Stimulated activated memory B cell treated with anti-CD40 and anti-IgM and Interleukin-4, amounts not matched to agents 10 μg/mL and 1 μg/mL and 100 μg/mL, for 72 hours (primary cell): ENCODE data around the gene FRRS1L.

Experiments
- ATAC-seq: fragments of 150-1000 bp; cut with Tn5 transposase; 2 replicates; pipeline ENCODE4 v1.10.0; 2021
- H3K27ac Mint-ChIP-seq: one replicate; pipeline ENCODE4 v1.8.0; 2022; ENCODE audit warnings: mild to moderate bottlenecking, mixed read lengths
- H3K27me3 Mint-ChIP-seq: one replicate; pipeline ENCODE4 v1.8.0; 2022; ENCODE audit warnings: mixed read lengths
- H3K36me3 Mint-ChIP-seq: one replicate; pipeline ENCODE4 v1.8.0; 2022; ENCODE audit warnings: mixed read lengths
- H3K4me1 Mint-ChIP-seq: one replicate; pipeline ENCODE4 v1.8.0; 2022; ENCODE audit warnings: mixed read lengths
- H3K4me3 Mint-ChIP-seq: one replicate; pipeline ENCODE4 v1.8.0; 2022; ENCODE audit warnings: mild to moderate bottlenecking, moderate library complexity, mixed read lengths
- H3K9me3 Mint-ChIP-seq: one replicate; pipeline ENCODE4 v1.8.0; 2022; ENCODE audit warnings: mixed read lengths

Gene FRRS1L, protein sequence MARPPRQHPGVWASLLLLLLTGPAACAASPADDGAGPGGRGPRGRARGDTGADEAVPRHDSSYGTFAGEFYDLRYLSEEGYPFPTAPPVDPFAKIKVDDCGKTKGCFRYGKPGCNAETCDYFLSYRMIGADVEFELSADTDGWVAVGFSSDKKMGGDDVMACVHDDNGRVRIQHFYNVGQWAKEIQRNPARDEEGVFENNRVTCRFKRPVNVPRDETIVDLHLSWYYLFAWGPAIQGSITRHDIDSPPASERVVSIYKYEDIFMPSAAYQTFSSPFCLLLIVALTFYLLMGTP

DNA sequence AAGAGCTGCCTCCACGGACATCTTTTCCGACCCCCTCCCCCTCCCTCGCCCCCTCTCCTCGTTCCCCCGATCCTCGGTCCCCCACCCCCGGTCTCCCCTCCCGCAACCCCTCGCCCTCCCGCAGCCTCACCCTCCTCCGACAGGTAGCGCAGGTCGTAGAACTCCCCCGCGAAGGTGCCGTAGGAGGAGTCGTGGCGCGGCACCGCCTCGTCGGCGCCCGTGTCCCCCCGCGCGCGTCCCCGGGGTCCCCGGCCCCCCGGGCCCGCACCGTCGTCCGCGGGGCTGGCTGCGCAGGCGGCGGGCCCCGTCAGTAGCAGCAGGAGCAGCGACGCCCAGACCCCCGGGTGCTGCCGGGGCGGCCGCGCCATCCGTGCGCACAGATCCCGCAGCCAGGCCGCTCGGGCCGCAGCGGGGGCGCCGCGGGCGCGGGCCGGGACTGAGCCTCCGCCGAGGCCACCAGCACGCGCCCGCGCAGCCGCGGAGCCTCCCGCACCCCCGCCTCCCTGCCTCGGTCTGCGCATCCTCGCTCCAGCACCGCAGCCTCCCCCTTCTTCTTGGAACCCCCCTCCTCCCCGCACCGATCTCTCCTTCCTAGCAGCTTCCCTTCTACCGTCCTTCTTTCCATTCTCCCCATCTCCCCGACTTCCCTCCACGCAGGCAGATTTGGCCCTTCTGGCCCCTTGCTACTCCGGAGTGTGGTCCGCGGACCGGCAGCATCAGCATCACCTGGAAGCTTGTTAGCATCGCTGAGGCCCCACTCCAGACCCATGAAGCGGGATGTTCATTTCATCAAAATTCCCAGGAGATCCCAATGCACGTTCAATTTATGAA lies at the start of gene FRRS1L:
Gene FRRS1L, minus strand, starts transcription at position 479 of the 831 bp plus-strand sequence. Its CDS starts 111 bp downstream, at position 368.
- peak within 1 kb of the TSS; percentile 33 for H3K4me3 Mint-ChIP-seq
- H3K36me3 Mint-ChIP-seq = no peaks in the 10 kb centered on the region
- peaks cover 58% of the 10 kb centered on the region for H3K27me3 Mint-ChIP-seq
- no peak within 1 kb of the TSS for H3K27ac Mint-ChIP-seq
- no peak for ATAC-seq
- no peaks in the 10 kb centered on the region for H3K9me3 Mint-ChIP-seq
- peaks cover 13% of the 10 kb centered on the region for H3K4me1 Mint-ChIP-seq

DNA sequence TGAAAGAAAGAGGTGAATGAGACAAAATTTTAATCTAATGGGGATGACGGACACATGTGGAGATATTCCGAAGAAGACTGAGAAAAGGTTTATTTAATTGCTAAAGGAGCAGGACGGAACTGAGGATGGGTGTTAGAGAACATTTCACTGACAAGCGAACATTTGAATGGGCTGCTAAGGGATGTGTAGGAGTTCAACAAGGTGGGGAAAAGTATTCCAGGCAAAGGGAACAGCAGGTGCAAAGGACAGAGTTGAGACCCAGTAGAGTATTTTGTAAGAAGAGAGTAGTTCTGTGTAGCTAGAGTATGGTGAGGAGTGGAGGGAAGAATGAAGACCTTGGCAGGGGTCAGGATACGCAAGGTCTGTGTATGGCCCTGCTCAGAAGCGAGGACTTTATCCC lies 47.4 kb upstream of the FRRS1L start:
- peaks cover 24% of the 10 kb centered on the region for H3K27me3 Mint-ChIP-seq
- H3K4me1 Mint-ChIP-seq = peaks cover 6% of the 10 kb centered on the region
- H3K27ac Mint-ChIP-seq = no peak overlapping the region
- no peak overlapping the region for H3K4me3 Mint-ChIP-seq
- peaks cover 5% of the 10 kb centered on the region for H3K9me3 Mint-ChIP-seq
- H3K36me3 Mint-ChIP-seq = no peaks in the 10 kb centered on the region
- ATAC-seq = no peak

- Mint-ChIP-seq H3K27me3 (peaks cover 17% of the 10 kb centered on the region), H3K27ac (no peak overlapping the region), H3K9me3 (peaks cover 5% of the 10 kb centered on the region), H3K36me3 (no peaks in the 10 kb centered on the region), H3K4me1 (peaks cover 1% of the 10 kb centered on the region), H3K4me3 (no peak overlapping the region)
- ATAC-seq = no peak
Measured at GRCh38 chr9:109213285-109214121, 46.5 kb upstream of the FRRS1L start.

GRCh38 chr9:109212768-109213167 lies 45.7 kb upstream of the FRRS1L start:
- Mint-ChIP-seq H3K4me1 (no peaks in the 10 kb centered on the region), H3K4me3 (no peak overlapping the region), H3K27me3 (peaks cover 14% of the 10 kb centered on the region), H3K36me3 (no peaks in the 10 kb centered on the region), H3K27ac (no peak overlapping the region), H3K9me3 (peaks cover 5% of the 10 kb centered on the region)
- ATAC-seq = no peak

DNA sequence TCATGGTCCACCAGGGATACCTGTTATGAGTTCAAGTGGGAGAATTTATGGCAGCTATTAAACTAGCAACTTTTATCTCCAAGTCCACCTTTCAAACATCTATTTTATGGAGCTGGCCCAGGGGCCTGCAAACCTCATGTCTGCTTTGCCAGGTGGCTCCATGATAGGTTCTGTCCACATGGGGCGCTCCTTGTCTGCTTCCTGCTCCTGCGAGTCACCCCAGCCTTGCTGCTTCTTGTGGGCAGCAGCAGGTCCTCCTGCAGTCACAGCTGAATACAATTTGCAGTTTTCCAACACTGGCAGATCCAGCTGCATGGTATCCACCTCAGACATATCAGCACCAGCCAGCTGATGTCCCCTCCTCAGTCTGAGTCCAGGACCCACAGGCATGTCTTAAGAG lies 39.6 kb upstream of the FRRS1L start:
- no peaks in the 10 kb centered on the region for H3K36me3 Mint-ChIP-seq
- no peak for ATAC-seq
- H3K27ac Mint-ChIP-seq = no peak overlapping the region
- H3K4me3 Mint-ChIP-seq = no peak overlapping the region
- H3K9me3 Mint-ChIP-seq = no peaks in the 10 kb centered on the region
- H3K4me1 Mint-ChIP-seq = no peaks in the 10 kb centered on the region
- peaks cover 16% of the 10 kb centered on the region for H3K27me3 Mint-ChIP-seq

DNA sequence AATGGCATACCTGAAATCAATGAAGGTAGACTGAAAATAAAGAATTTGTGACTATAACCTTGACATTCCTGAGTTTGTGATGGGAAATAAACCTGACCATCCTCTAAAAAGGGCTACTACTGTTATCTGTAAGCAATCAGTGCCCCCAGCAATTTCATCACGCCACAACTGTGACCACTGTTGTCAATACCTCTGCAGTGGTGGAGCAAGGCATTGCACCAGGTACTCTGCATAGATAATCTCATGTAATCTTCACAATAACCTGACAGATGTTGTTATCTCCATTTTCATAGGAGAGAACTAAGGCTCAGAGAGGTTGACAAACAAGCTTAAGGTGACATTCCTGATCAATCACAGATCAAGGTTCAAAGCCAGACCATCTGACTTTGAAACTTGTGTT lies 38.5 kb upstream of the FRRS1L start:
- no peak overlapping the region for H3K4me3 Mint-ChIP-seq
- no peaks in the 10 kb centered on the region for H3K4me1 Mint-ChIP-seq
- no peak overlapping the region for H3K27ac Mint-ChIP-seq
- H3K9me3 Mint-ChIP-seq = no peaks in the 10 kb centered on the region
- ATAC-seq = no peak
- H3K36me3 Mint-ChIP-seq = no peaks in the 10 kb centered on the region
- H3K27me3 Mint-ChIP-seq = peaks cover 16% of the 10 kb centered on the region

GRCh38 chr9:109203761-109204360 lies 36.8 kb upstream of the FRRS1L start:
- no peak overlapping the region for H3K27ac Mint-ChIP-seq
- H3K27me3 Mint-ChIP-seq = peaks cover 23% of the 10 kb centered on the region
- no peaks in the 10 kb centered on the region for H3K36me3 Mint-ChIP-seq
- no peak overlapping the region for H3K4me3 Mint-ChIP-seq
- ATAC-seq = no peak
- no peaks in the 10 kb centered on the region for H3K9me3 Mint-ChIP-seq
- H3K4me1 Mint-ChIP-seq = no peaks in the 10 kb centered on the region

GRCh38 chr9:109199676-109200075 lies 32.6 kb upstream of the FRRS1L start:
- no peaks in the 10 kb centered on the region for H3K36me3 Mint-ChIP-seq
- no peak overlapping the region for H3K27ac Mint-ChIP-seq
- no peaks in the 10 kb centered on the region for H3K9me3 Mint-ChIP-seq
- no peak overlapping the region for H3K4me3 Mint-ChIP-seq
- ATAC-seq = no peak
- H3K27me3 Mint-ChIP-seq = peaks cover 16% of the 10 kb centered on the region
- H3K4me1 Mint-ChIP-seq = no peaks in the 10 kb centered on the region

DNA sequence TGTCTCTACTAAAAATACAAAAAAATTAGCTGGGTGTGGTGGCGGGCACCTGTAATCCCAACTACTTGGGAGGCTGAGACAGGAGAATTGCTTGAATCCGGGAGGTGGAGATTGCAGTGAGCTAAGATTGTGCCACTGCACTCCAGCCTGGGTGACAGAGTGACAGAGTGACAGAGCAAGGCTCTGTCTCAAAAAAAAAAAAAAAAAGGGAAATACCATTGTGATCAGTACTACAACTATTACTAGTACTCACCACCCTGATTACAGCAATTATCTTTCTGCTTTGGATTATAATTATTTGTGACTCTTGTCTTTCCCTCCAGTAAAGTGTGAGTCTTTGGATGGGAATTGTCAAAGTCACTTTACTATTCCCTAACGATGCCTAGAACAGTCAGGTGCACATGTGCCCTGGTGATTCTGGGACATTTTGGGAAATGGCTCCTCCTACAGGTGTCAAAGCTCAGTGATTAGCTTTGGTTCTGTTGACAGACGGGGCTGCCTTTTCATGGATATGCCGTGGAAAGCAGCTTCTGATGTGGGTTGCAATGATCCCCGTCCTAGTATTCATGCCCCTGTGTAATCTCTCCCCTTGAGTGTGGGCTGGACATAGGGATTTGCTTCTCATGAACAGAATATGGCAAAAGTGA lies 31.8 kb upstream of the FRRS1L start:
- Mint-ChIP-seq H3K9me3 (no peaks in the 10 kb centered on the region), H3K27ac (no peak overlapping the region), H3K36me3 (no peaks in the 10 kb centered on the region), H3K4me1 (no peaks in the 10 kb centered on the region), H3K4me3 (no peak overlapping the region), H3K27me3 (peaks cover 16% of the 10 kb centered on the region)
- no peak for ATAC-seq

DNA sequence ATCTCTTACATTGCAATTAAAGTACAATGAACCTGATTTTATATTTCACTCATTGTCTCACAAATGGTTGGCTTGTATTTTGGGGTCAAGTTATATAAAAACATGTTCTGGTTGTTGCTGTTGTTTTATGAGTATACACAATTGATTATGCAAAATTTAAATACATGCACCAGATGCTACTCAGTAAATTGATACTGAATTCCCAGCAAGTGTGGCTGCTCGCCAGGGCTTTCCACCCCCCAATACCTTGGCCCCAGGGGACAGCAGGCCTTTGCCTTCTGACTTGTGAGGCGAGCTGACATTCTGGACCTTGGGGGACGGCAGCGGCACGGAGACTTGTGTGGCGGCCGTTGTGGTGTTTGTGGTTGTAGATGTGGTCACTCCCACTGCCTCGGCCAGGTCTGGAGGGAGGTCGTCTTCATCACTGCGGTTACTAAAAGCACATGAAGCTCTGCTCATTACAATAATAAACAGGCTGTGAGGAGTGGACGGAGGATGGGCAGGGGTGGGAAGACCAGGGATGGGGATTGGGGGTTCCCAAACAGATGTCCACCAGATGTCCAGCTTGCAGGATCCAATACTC lies 27.0 kb upstream of the FRRS1L start:
- no peaks in the 10 kb centered on the region for H3K36me3 Mint-ChIP-seq
- H3K4me3 Mint-ChIP-seq = no peak overlapping the region
- H3K27ac Mint-ChIP-seq = no peak overlapping the region
- H3K9me3 Mint-ChIP-seq = no peaks in the 10 kb centered on the region
- no peak for ATAC-seq
- peaks cover 11% of the 10 kb centered on the region for H3K27me3 Mint-ChIP-seq
- no peaks in the 10 kb centered on the region for H3K4me1 Mint-ChIP-seq

GRCh38 chr9:109192732-109193361 lies 25.8 kb upstream of the FRRS1L start:
- no peak overlapping the region for H3K27ac Mint-ChIP-seq
- no peaks in the 10 kb centered on the region for H3K36me3 Mint-ChIP-seq
- H3K4me3 Mint-ChIP-seq = no peak overlapping the region

DNA sequence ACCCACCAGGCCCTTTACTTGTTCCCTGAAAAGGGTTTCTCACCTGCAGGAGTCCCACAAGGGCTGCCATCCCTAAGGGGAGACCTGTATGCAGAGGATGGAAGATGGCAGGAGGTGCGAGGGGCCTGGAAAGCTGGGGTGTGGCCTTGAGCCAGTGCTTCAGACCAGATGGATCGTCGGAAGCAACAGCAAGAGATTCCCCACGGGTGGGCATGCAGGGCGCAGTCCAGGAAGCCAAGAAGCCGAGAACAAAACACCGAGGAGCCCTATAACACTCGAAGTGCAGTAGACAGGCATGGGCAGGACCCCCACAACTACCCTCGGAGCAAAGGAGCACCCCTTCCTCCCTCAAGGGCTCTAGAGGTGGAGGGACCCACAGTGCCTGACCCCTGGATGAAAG lies 24.7 kb upstream of the FRRS1L start:
- no peaks in the 10 kb centered on the region for H3K9me3 Mint-ChIP-seq
- H3K36me3 Mint-ChIP-seq = no peaks in the 10 kb centered on the region
- H3K27me3 Mint-ChIP-seq = no peaks in the 10 kb centered on the region
- ATAC-seq = no peak
- H3K4me1 Mint-ChIP-seq = no peaks in the 10 kb centered on the region
- no peak overlapping the region for H3K27ac Mint-ChIP-seq
- no peak overlapping the region for H3K4me3 Mint-ChIP-seq

More at GRCh38 chr9:109192732-109193361, 25.8 kb upstream of the FRRS1L start:
- ATAC-seq = no peak
- no peaks in the 10 kb centered on the region for H3K4me1 Mint-ChIP-seq
- no peaks in the 10 kb centered on the region for H3K9me3 Mint-ChIP-seq
- no peaks in the 10 kb centered on the region for H3K27me3 Mint-ChIP-seq

DNA sequence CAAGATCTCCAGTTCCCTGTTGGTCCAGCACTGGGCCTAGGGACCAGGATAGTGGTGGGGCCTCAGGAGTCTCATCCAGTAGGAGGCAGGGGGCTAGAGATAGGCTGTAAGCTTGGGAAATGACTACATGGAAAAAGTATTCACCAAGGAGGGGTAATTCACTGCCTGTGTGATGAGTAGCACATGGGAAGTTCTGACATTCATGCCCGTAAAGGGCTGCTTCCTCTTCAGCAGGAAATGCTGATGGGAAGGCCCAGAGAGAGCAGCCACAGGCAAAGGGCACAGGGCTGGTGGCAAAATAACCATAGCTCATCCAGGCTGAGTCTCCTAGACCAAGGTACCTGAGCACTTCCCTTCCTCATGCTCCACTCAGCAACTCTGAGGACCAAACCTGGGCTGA lies 23.1 kb upstream of the FRRS1L start:
- H3K36me3 Mint-ChIP-seq = no peaks in the 10 kb centered on the region
- H3K4me1 Mint-ChIP-seq = peaks cover 6% of the 10 kb centered on the region
- H3K27ac Mint-ChIP-seq = no peak overlapping the region
- H3K4me3 Mint-ChIP-seq = no peak overlapping the region
- no peaks in the 10 kb centered on the region for H3K9me3 Mint-ChIP-seq
- H3K27me3 Mint-ChIP-seq = no peaks in the 10 kb centered on the region
- ATAC-seq = no peak
